GM12878 (cell line): Measurements from ENCODE around the gene FBXL17. TPM values are rescaled to one million over a fixed set of nuclear protein-coding genes. Genes with fewer than 3 reads are reported as not detected.

Experiments
- ATAC-seq: fragments of 200-7000 bp; cut with Tn5 transposase; 3 replicates; pipeline ENCODE4 v1.9.1; 2020; ENCODE audit warnings: mild to moderate bottlenecking, moderate library complexity
- BruUV-seq: library from RNA; stranded (reverse); fragments of 400-500 nt; replicated peaks from 2 replicates; lab custom pipeline; 2021; lab: Mats Ljungman, UMichigan
- CTCF ChIA-PET: fragments of 300-600 bp; sonication (Branson Sonifier 250); formaldehyde crosslinking; extraction: SDS; loops from one replicate; lab custom pipeline; 2021; ENCODE audit warnings: inconsistent platforms; lab: Yijun Ruan, JAX
- POLR2A ChIA-PET: fragments of 350-600 bp; formaldehyde crosslinking; extraction: SDS; loops from one replicate; lab custom pipeline; 2021; ENCODE audit warnings: inconsistent platforms; lab: Charles Lee
- RAD21 ChIA-PET: fragments of 300-600 bp; sonication (Branson Sonifier 250); formaldehyde crosslinking; loops from one replicate; lab custom pipeline; 2023; ENCODE audit warnings: antibody characterized with exemption; ENCODE audit not compliant: unreplicated experiment; lab: Charles Lee
- SMC1A ChIA-PET: fragments of 300-600 bp; sonication (Branson Sonifier 250); formaldehyde crosslinking; loops from one replicate; lab custom pipeline; 2023; ENCODE audit not compliant: unreplicated experiment, uncharacterized antibody; lab: Charles Lee
- DNase-seq: peaks from one replicate; pipeline ENCODE4 v3.0.0-alpha.2; 2011; ENCODE audit warnings: low read depth, low spot score
- FAIRE-seq: peaks from 3 replicates; lab custom pipeline; 2011; peaks lifted over from hg19 to GRCh38; lab: Jason Lieb, UNC
- H2AFZ ChIP-seq: 2 replicates; pipeline ENCODE4 v1.6.0; 2011; ENCODE audit warnings: low read depth, low read length, control low read depth; ENCODE audit not compliant: control insufficient read depth
- H3K27ac ChIP-seq: 2 replicates; pipeline ENCODE4 v1.5.1; 2011; ENCODE audit warnings: control low read depth; ENCODE audit not compliant: control insufficient read depth, insufficient read depth
- H3K27me3 ChIP-seq, 2 experiments: replicated peaks in 1 of 2; 2 replicates each; pipeline versions ENCODE4 v1.6.0 to v1.6.1; 2011; ENCODE audit warnings: low read length in 1 of 2; ENCODE audit not compliant: control insufficient read depth in 2 of 2, insufficient read depth in 2 of 2
- H3K36me3 ChIP-seq, 2 experiments: 2 replicates each; pipeline ENCODE4 v1.5.1; 2011; ENCODE audit warnings: low read length in 1 of 2; ENCODE audit not compliant: control insufficient read depth in 2 of 2, insufficient read depth in 2 of 2
- H3K4me1 ChIP-seq: 2 replicates; pipeline ENCODE4 v1.6.1; 2011; ENCODE audit warnings: mild to moderate bottlenecking, low read length, moderate library complexity, mixed read lengths; ENCODE audit not compliant: control insufficient read depth, insufficient read depth
- H3K4me2 ChIP-seq: 2 replicates; pipeline ENCODE4 v1.6.0; 2011; ENCODE audit warnings: control low read depth; ENCODE audit not compliant: control insufficient read depth, insufficient read depth
- H3K4me3 ChIP-seq: fragments of 200-600 bp; sonication (generic); 2 replicates; pipeline ENCODE4 v1.5.1; 2016
- H3K79me2 ChIP-seq: 2 replicates; pipeline ENCODE4 v1.6.0; 2011; ENCODE audit warnings: low read length; ENCODE audit not compliant: control insufficient read depth, insufficient read depth
- H3K9ac ChIP-seq: 2 replicates; pipeline ENCODE4 v1.8.0; 2011; ENCODE audit warnings: low read length, control low read depth, mixed read lengths; ENCODE audit not compliant: control insufficient read depth, insufficient read depth
- H3K9me3 ChIP-seq: replicated peaks from 3 replicates; pipeline ENCODE4 v1.5.1; 2011; ENCODE audit warnings: mild to moderate bottlenecking, low read length; ENCODE audit not compliant: control insufficient read depth, insufficient read depth
- H4K20me1 ChIP-seq: 2 replicates; pipeline ENCODE4 v1.6.0; 2011; ENCODE audit not compliant: control insufficient read depth, insufficient read depth
- CTCF ChIP-seq, 3 experiments: IDR thresholded peaks in 2 of 3; conservative IDR thresholded peaks in 1 of 3; 2 replicates each; pipeline ENCODE4 v1.5.1; 2011; ENCODE audit warnings: low read depth in 3 of 3, low read length in 3 of 3, mild to moderate bottlenecking in 3 of 3, control low read depth in 2 of 3, moderate library complexity in 2 of 3, inconsistent platforms in 1 of 3, mixed read lengths in 1 of 3; ENCODE audit not compliant: control insufficient read depth in 2 of 3, insufficient read depth in 1 of 3; ENCODE audit errors: extremely low read depth in 1 of 3
- JUND ChIP-seq: IDR thresholded peaks from 2 replicates; pipeline ENCODE4 v1.6.1; 2012; ENCODE audit warnings: low read depth, mild to moderate bottlenecking, low read length, improper control_type of control experiment, moderate library complexity
- MEF2A ChIP-seq: IDR thresholded peaks from 2 replicates; pipeline ENCODE4 v1.6.1; 2011; ENCODE audit warnings: low read depth, mild to moderate bottlenecking, low read length, moderate library complexity; ENCODE audit not compliant: insufficient read depth
- MTA2 ChIP-seq: fragments of 450-650 bp; IDR thresholded peaks from 2 replicates; pipeline ENCODE4 v1.6.1; 2016; ENCODE audit warnings: low read depth, mild to moderate bottlenecking, moderate library complexity
- WGBS: methylation state at CpG from one replicate; pipeline ENCODE4 v1.1.6; 2016; ENCODE audit warnings: low lambda C conversion rate; ENCODE audit not compliant: insufficient replicate concordance, insufficient coverage; ENCODE audit errors: missing lambda C conversion rate; 5-methylcytosine and 5-hydroxymethylcytosine counted together
- in situ Hi-C: fragments of 300-500 bp; cut with MboI; formaldehyde crosslinking; loops from 9 replicates; pipeline ENCODE4 v1.14.3; 2018; ENCODE audit warnings: mixed read lengths
- intact Hi-C: fragments of 100-400 bp; cut with micrococcal nuclease; formaldehyde crosslinking; loops from one replicate; pipeline ENCODE4 v1.14.2; 2022; ENCODE audit not compliant: unreplicated experiment
- polyA plus RNA-seq, 11 experiments: library from polyadenylated mRNA; depleted of rRNA in 4 of 11; unstranded in 6 of 11; stranded (reverse) in 5 of 11; fragments of >200 nt; fragmentation: Nextera tagmentation in 4 of 11; fragmentation: Illumina TruSeq in 1 of 11; extraction: Ambion mirVana in 4 of 11; extraction: Trizol in 1 of 11; gene quantifications; 1 replicate in 1 of 11; 2 replicates in 10 of 11; pipeline versions ENCODE4 v1.2.1 to v1.2.3, GENCODE V29; 2011 to 2016; ENCODE audit warnings: inconsistent platforms in 2 of 11, missing spikeins in 2 of 11, low read depth in 1 of 11
- total RNA-seq, 4 experiments: library from RNA; depleted of rRNA in 3 of 4; stranded (reverse); fragments of >200 nt in 3 of 4; fragmentation: Illumina TruSeq in 1 of 4; extraction: Trizol in 1 of 4; gene quantifications; 2 replicates each; pipeline versions ENCODE4 v1.2.1 to v1.2.3, GENCODE V29; 2013 to 2021
- TF ChIP-seq, protein P1 (sequence below): fragments of 450-650 bp; IDR thresholded peaks from 2 replicates; pipeline ENCODE4 v1.6.1; 2016; ENCODE audit warnings: mild to moderate bottlenecking

The FBXL17 gene
- total and polyA plus RNA-seq, 10 of the 15 experiments (the other 5 are each of a cell fraction or from before 2014, with no cell fraction given), result 0.88 to 9.0 (median 4.4) TPM

DNA sequence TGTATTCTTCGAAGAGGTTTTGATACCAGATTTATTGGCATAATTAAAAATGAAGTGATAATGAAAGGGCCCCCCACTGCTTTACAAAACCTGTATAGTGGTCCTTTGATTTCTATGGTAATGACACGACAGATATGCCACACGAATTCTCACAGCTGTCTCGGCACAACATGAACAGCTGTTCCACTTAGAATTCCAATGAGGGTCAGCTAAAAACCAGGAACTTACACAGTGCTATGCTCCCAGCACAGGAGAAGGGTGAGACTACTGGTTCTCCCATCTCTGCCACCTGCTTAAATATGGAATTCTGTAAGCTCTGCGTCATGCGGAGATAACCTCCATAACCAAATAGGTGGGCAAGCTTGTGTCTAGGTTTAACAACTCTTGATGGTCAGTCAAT lies 528.2 kb downstream of the FBXL17 start:
- no peaks in the 10 kb centered on the region for H4K20me1 ChIP-seq
- H3K9ac ChIP-seq, result no peak overlapping the region
- intact Hi-C loops, result loop anchor here (10.0 kb wide), 1 partner anchor 241 kb away; no protein-coding TSS in a partner anchor
- no TSS peak for BruUV-seq
- H3K27me3 ChIP-seq, result no peaks in the 10 kb centered on the region
- WGBS, result 71% methylated on average over 6 of the region's 6 CpGs
- H2AFZ ChIP-seq, result no peak overlapping the region
- no peak overlapping the region for H3K4me2 ChIP-seq
- DNase-seq (no peak), FAIRE-seq (no peak), ATAC-seq (no peak)
- no peak overlapping the region for H3K4me3 ChIP-seq
- ChIA-PET CTCF (interaction anchor here (1.1 to 1.9 kb wide), 4 partner anchors 9 to 181 kb away, joined by 3 to 5 read pairs (median 4); no protein-coding TSS in a partner anchor), SMC1A (interaction anchor here (0.8 to 1.4 kb wide), 4 partner anchors 9 to 147 kb away, joined by 3 to 5 read pairs (median 4); no protein-coding TSS in a partner anchor), POLR2A (no interaction called here), RAD21 (interaction anchor here (0.6 kb wide), 1 partner anchor 9 kb away, joined by 3 read pairs; no protein-coding TSS in a partner anchor)
- in situ Hi-C loops, result no loop called here
- no peaks in the 10 kb centered on the region for H3K36me3 ChIP-seq
- H3K27ac ChIP-seq, result no peak overlapping the region
- H3K79me2 ChIP-seq, result no peaks in the 10 kb centered on the region
- TF ChIP-seq, protein P1, sequence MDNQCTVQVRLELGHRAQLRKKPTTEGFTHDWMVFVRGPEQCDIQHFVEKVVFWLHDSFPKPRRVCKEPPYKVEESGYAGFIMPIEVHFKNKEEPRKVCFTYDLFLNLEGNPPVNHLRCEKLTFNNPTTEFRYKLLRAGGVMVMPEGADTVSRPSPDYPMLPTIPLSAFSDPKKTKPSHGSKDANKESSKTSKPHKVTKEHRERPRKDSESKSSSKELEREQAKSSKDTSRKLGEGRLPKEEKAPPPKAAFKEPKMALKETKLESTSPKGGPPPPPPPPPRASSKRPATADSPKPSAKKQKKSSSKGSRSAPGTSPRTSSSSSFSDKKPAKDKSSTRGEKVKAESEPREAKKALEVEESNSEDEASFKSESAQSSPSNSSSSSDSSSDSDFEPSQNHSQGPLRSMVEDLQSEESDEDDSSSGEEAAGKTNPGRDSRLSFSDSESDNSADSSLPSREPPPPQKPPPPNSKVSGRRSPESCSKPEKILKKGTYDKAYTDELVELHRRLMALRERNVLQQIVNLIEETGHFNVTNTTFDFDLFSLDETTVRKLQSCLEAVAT, result no peak
- TF ChIP-seq MTA2 (no peak), CTCF (IDR thresholded peaks at IDR 0.05 in 2 of 3, conservative IDR thresholded peaks at IDR 0.05 in 1 of 3; ENCODE audit: control insufficient read depth in 2 of 3, extremely low read depth in 1 of 3, insufficient read depth in 1 of 3, low read depth in 3 of 3, low read length in 3 of 3) (no peak), JUND (no peak), MEF2A (no peak)
- H3K9me3 ChIP-seq, result no peaks in the 10 kb centered on the region; the same call in 2 of the 3 replicates
- H3K4me1 ChIP-seq, result no peaks in the 10 kb centered on the region
